H1 (cell line): Measurements from ENCODE around the gene MS4A18. TPM values are rescaled to one million over a fixed set of nuclear protein-coding genes. Genes with fewer than 3 reads are reported as not detected.

ENCODE experiments used
- CTCF ChIA-PET: fragments of 300-600 bp; sonication (Branson Sonifier 250); formaldehyde crosslinking; loops from one replicate; lab custom pipeline; 2021; ENCODE audit not compliant: partially characterized antibody; lab: Charles Lee
- POLR2A ChIA-PET: fragments of 300-600 bp; sonication (Branson Sonifier 250); formaldehyde crosslinking; loops from one replicate; lab custom pipeline; 2021; ENCODE audit warnings: inconsistent platforms; ENCODE audit not compliant: partially characterized antibody; lab: Charles Lee
- DNase-seq, 2 experiments: peaks; one replicate each; pipeline versions ENCODE4 v3.0.0 to v3.0.0-alpha.2; 2010 to 2022; ENCODE audit warnings: low spot score in 2 of 2, low read depth in 1 of 2, mixed read lengths in 1 of 2
- FAIRE-seq: peaks from 2 replicates; lab custom pipeline; 2011; peaks lifted over from hg19 to GRCh38; lab: Jason Lieb, UNC
- H2AFZ ChIP-seq: 2 replicates; pipeline ENCODE4 v1.8.1; 2012; ENCODE audit warnings: low read length, inconsistent platforms
- H2AK5ac ChIP-seq: 2 replicates; pipeline ENCODE4 v1.6.1; 2013; ENCODE audit warnings: low read depth, low read length
- H2BK120ac ChIP-seq: replicated peaks from 2 replicates; pipeline ENCODE3; 2013; ENCODE audit warnings: low read depth, low read length, inconsistent platforms
- H2BK12ac ChIP-seq: 2 replicates; pipeline ENCODE4 v1.6.1; 2013; ENCODE audit warnings: low read depth, low read length
- H2BK15ac ChIP-seq: 2 replicates; pipeline ENCODE4 v1.6.1; 2013; ENCODE audit warnings: low read length
- H2BK20ac ChIP-seq: 2 replicates; pipeline ENCODE4 v1.6.1; 2013; ENCODE audit warnings: low read length
- H2BK5ac ChIP-seq: 2 replicates; pipeline ENCODE4 v1.6.1; 2013; ENCODE audit warnings: low read depth, low read length
- H3K14ac ChIP-seq: 2 replicates; pipeline ENCODE4 v1.6.1; 2013; ENCODE audit warnings: inconsistent platforms; ENCODE audit not compliant: insufficient read length
- H3K18ac ChIP-seq: 2 replicates; pipeline ENCODE4 v1.6.1; 2013; ENCODE audit warnings: low read length; ENCODE audit errors: extremely low read depth
- H3K23ac ChIP-seq: 2 replicates; pipeline ENCODE4 v1.6.1; 2013; ENCODE audit warnings: inconsistent platforms; ENCODE audit not compliant: insufficient read length
- H3K23me2 ChIP-seq: 2 replicates; pipeline ENCODE4 v1.6.1; 2013; ENCODE audit warnings: low read depth, low read length
- H3K27ac ChIP-seq: 2 replicates; pipeline ENCODE4 v1.6.1; 2011; ENCODE audit warnings: low read depth, low read length, inconsistent platforms
- H3K27me3 ChIP-seq, 4 experiments: replicated peaks in 1 of 4; 1 replicate in 1 of 4; 2 replicates in 3 of 4; pipeline versions ENCODE4 v1.6.1 to v1.8.1; 2011 to 2013; ENCODE audit warnings: low read length in 3 of 4, mild to moderate bottlenecking in 3 of 4, inconsistent platforms in 2 of 4, mixed read lengths in 2 of 4, moderate library complexity in 1 of 4; ENCODE audit not compliant: control insufficient read depth in 3 of 4, insufficient read depth in 3 of 4; ENCODE audit errors: extremely low read depth in 1 of 4
- H3K36me3 ChIP-seq, 4 experiments: 2 replicates each; pipeline versions ENCODE4 v1.6.1 to v1.8.1; 2011 to 2013; ENCODE audit warnings: mild to moderate bottlenecking in 4 of 4, low read length in 3 of 4, moderate library complexity in 2 of 4, control low read depth in 1 of 4, inconsistent platforms in 1 of 4; ENCODE audit not compliant: insufficient read depth in 4 of 4, control insufficient read depth in 2 of 4
- H3K4ac ChIP-seq: replicated peaks from 2 replicates; pipeline ENCODE3; 2013; ENCODE audit warnings: low read length, low read depth, mixed read lengths, inconsistent platforms; ENCODE audit not compliant: insufficient read length
- H3K4me1 ChIP-seq, 4 experiments: replicated peaks in 1 of 4; 1 replicate in 1 of 4; 2 replicates in 3 of 4; pipeline versions ENCODE4 v1.6.1 to v1.8.1; 2011 to 2013; ENCODE audit warnings: low read length in 3 of 4, inconsistent platforms in 2 of 4, mixed read lengths in 1 of 4; ENCODE audit not compliant: insufficient read depth in 4 of 4, control insufficient read depth in 3 of 4
- H3K4me2 ChIP-seq, 2 experiments: 2 replicates each; pipeline versions ENCODE4 v1.6.1 to v1.8.1; 2011 to 2013; ENCODE audit warnings: low read depth in 2 of 2, low read length in 2 of 2, control low read depth in 1 of 2, inconsistent platforms in 1 of 2, mild to moderate bottlenecking in 1 of 2; ENCODE audit not compliant: insufficient read depth in 1 of 2
- H3K4me3 ChIP-seq, 4 experiments: fragments of 200-600, 300-600 bp in 1 of 4; sonication (generic), shearing (Covaris generic), sonication (Bioruptor Twin) in 1 of 4; 2 replicates each; pipeline versions ENCODE4 v1.5.1 to v1.8.1; 2011 to 2016; ENCODE audit warnings: low read length in 4 of 4, low read depth in 3 of 4, control low read depth in 2 of 4, inconsistent platforms in 2 of 4, mild to moderate bottlenecking in 2 of 4, mixed read lengths in 1 of 4, moderate library complexity in 1 of 4; ENCODE audit not compliant: insufficient read depth in 2 of 4; ENCODE audit errors: extremely low read depth in 1 of 4
- H3K56ac ChIP-seq: replicated peaks from 2 replicates; pipeline ENCODE3; 2013; ENCODE audit warnings: low read depth, mild to moderate bottlenecking, mixed read lengths, low read length, inconsistent platforms; ENCODE audit not compliant: insufficient read length
- H3K79me1 ChIP-seq: 2 replicates; pipeline ENCODE4 v1.6.1; 2013; ENCODE audit warnings: low read depth, low read length, control low read depth
- H3K79me2 ChIP-seq, 2 experiments: 2 replicates each; pipeline versions ENCODE4 v1.6.1 to v1.8.1; 2012 to 2013; ENCODE audit warnings: low read length in 2 of 2, mild to moderate bottlenecking in 2 of 2, inconsistent platforms in 1 of 2; ENCODE audit not compliant: insufficient read depth in 2 of 2, control insufficient read depth in 1 of 2
- H3K9ac ChIP-seq, 4 experiments: replicated peaks in 1 of 4; 1 replicate in 1 of 4; 2 replicates in 3 of 4; pipeline versions ENCODE4 v1.6.1 to v1.8.1; 2011 to 2013; ENCODE audit warnings: low read depth in 3 of 4, low read length in 3 of 4, control low read depth in 2 of 4, mild to moderate bottlenecking in 2 of 4, moderate library complexity in 2 of 4, inconsistent platforms in 1 of 4; ENCODE audit errors: extremely low read depth in 1 of 4
- H3K9me3 ChIP-seq, 2 experiments: 2 replicates each; pipeline versions ENCODE4 v1.6.1 to v1.8.1; 2012 to 2013; ENCODE audit warnings: mild to moderate bottlenecking in 2 of 2, moderate library complexity in 2 of 2, control low read depth in 1 of 2, inconsistent platforms in 1 of 2, low read depth in 1 of 2, low read length in 1 of 2, mixed read lengths in 1 of 2; ENCODE audit not compliant: insufficient read depth in 2 of 2
- H4K20me1 ChIP-seq, 2 experiments: replicated peaks in 1 of 2; 2 replicates each; pipeline versions ENCODE3 to v1.8.1; 2011 to 2013; ENCODE audit warnings: inconsistent platforms in 2 of 2, low read length in 2 of 2, mild to moderate bottlenecking in 1 of 2; ENCODE audit not compliant: insufficient read depth in 2 of 2, control insufficient read depth in 1 of 2
- H4K5ac ChIP-seq: 2 replicates; pipeline ENCODE4 v1.6.1; 2013; ENCODE audit warnings: low read length, low read depth, mixed read lengths, inconsistent platforms; ENCODE audit not compliant: insufficient read length
- H4K8ac ChIP-seq: 2 replicates; pipeline ENCODE4 v1.8.0; 2013; ENCODE audit warnings: mild to moderate bottlenecking, moderate library complexity, low read length, inconsistent platforms; ENCODE audit not compliant: insufficient read depth; ENCODE audit errors: extremely low read depth
- H4K91ac ChIP-seq: replicated peaks from 2 replicates; pipeline ENCODE3; 2013; ENCODE audit warnings: low read length, mixed read lengths, inconsistent platforms; ENCODE audit not compliant: insufficient read length
- BACH1 ChIP-seq: IDR thresholded peaks from 2 replicates; pipeline ENCODE4 v1.6.1; 2012; ENCODE audit warnings: low read length, improper control_type of control experiment
- CREB1 ChIP-seq: IDR thresholded peaks from 2 replicates; pipeline ENCODE4 v1.6.1; 2012; ENCODE audit warnings: inconsistent platforms
- CTBP2 ChIP-seq: IDR thresholded peaks from 2 replicates; pipeline ENCODE4 v1.7.0; 2011; ENCODE audit warnings: borderline replicate concordance, mild to moderate bottlenecking, moderate library complexity, mixed read lengths, low read length; ENCODE audit not compliant: insufficient read depth, insufficient read length
- MAFK ChIP-seq: IDR thresholded peaks from 2 replicates; pipeline ENCODE4 v1.6.1; 2012; ENCODE audit warnings: low read depth, mild to moderate bottlenecking, improper control_type of control experiment, low read length
- SIRT6 ChIP-seq: IDR thresholded peaks from one replicate; pipeline ENCODE4 v1.7.1; 2012; ENCODE audit warnings: low read length, inconsistent platforms
- SP1 ChIP-seq: IDR thresholded peaks from 2 replicates; pipeline ENCODE4 v1.6.1; 2011; ENCODE audit warnings: low read depth, low read length
- WGBS, 2 experiments: shearing (Covaris generic) in 1 of 2; methylation state at CpG; one replicate each; pipeline versions ENCODE4 v1.1.6 to v1.1.7; 2013 to 2015; ENCODE audit warnings: low lambda C conversion rate in 2 of 2, mixed read lengths in 2 of 2, inconsistent platforms in 1 of 2, low coverage in 1 of 2, missing lambda C conversion rate in 1 of 2; ENCODE audit not compliant: insufficient replicate concordance in 2 of 2, insufficient coverage in 1 of 2, insufficient read length in 1 of 2; ENCODE audit errors: extremely low coverage in 1 of 2, missing lambda C conversion rate in 1 of 2; 5-methylcytosine and 5-hydroxymethylcytosine counted together
- polyA plus RNA-seq, 7 experiments: library from polyadenylated mRNA; depleted of rRNA in 3 of 7; stranded (reverse) in 5 of 7; unstranded in 2 of 7; fragments of >200 nt in 5 of 7; fragments of 200-250 nt in 2 of 7; gene quantifications; 1 replicate in 5 of 7; 2 replicates in 1 of 7; 4 replicates in 1 of 7; pipeline versions ENCODE4 v1.2.1 to v1.2.3, GENCODE V29; 2011 to 2013; ENCODE audit warnings: missing spikeins in 2 of 7, mixed read lengths in 2 of 7
- total RNA-seq: library from RNA; stranded (reverse); fragmentation: NEBNext Ultra II Directional; extraction: Animal tissue kit (Norgen Biotek cat#: 25700); gene quantifications from 2 replicates; pipeline ENCODE4 v1.2.1, GENCODE V29; 2021

MS4A18 gene
- total and polyA plus RNA-seq, 2 of the 8 experiments (the other 6 are each of a cell fraction or from before 2014, with no cell fraction given): not detected

DNA sequence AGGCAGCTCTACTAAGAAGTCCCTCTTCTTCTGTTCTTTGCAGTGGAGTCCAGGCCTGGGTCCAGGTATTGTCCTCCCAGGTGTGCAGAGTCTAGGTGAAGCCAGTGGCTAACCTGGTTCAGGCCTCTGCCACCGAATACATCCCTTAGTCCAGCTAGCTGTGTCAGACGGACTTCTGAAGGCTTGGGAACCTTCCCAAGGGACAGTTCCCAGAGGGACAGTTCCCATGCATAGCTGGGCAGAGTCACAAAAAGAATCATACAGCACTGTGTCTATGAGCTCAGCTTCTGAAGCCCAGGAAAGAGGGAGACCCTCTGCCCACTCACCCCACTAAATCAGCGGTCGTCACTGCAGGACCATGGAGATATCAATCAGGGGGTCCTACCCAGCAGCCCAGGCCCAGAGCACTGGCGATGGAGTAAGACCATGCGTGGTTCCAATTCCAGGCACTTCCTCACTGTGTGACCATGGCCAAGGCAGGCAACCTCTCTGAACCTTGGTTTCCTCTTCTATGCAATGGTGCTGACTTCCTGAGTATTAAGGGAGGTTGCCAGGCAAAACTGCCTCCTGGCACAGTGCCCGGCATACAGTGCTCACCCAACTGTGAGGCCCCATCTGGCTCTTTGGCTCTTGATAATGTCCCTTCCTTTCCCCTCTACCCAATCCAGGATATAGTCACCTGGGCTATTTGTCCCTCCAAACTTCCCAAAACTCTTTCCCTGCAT is 64.0 kb downstream of the MS4A18 start:
- Histone ChIP-seq H3K4me2 (no peak overlapping the region), H3K36me3 (no peaks in the 10 kb centered on the region)
- WGBS, 2 experiments: 80% methylated on average over 7 of the region's 7 CpGs; no CpG with 5 or more reads in 1 of the 2 experiments
- no peak for TF ChIP-seq SP1
- no peak for TF ChIP-seq CTBP2
- TF ChIP-seq CREB1: no peak
- TF ChIP-seq BACH1: no peak
- TF ChIP-seq MAFK: no peak
- no peak for TF ChIP-seq SIRT6

More for the DNA sequence above, 64.0 kb downstream of the MS4A18 start:
- Histone ChIP-seq H2BK12ac (no peak overlapping the region), H3K23ac (no peak overlapping the region), H3K9me3 (peaks cover 29 to 39% of the 10 kb centered on the region in 2 experiments), H3K27me3 (no peaks in the 10 kb centered on the region), H2BK120ac (no peak overlapping the region), H3K23me2 (no peaks in the 10 kb centered on the region), H3K18ac (no peak overlapping the region), H2AFZ (no peak overlapping the region), H3K27ac (no peak overlapping the region), H3K4ac (no peak overlapping the region), H3K9ac (no peak overlapping the region), H3K4me1 (no peaks in the 10 kb centered on the region; a peak in 1 of 7 replicates), H4K5ac (no peak overlapping the region), H2AK5ac (no peak overlapping the region), H4K20me1 (no peaks in the 10 kb centered on the region), H3K79me1 (no peaks in the 10 kb centered on the region), H2BK5ac (no peak overlapping the region), H4K8ac (no peak overlapping the region), H2BK20ac (no peak overlapping the region), H3K4me3 (no peak overlapping the region), H2BK15ac (no peak overlapping the region), H3K56ac (no peak overlapping the region), H3K14ac (no peak overlapping the region), H3K79me2 (no peaks in the 10 kb centered on the region), H4K91ac (no peak overlapping the region)
- POLR2A ChIA-PET: no interaction called here
- DNase-seq: no peak
- no peak for FAIRE-seq
- CTCF ChIA-PET: no interaction called here
